HG03064 (cell line): ENCODE results near the gene MORC2.

Experiments
- ATAC-seq: cut with Tn5 transposase; IDR thresholded peaks from one replicate; pipeline ENCODE4 v1.9.1; 2021; ENCODE audit warnings: low read depth; ENCODE audit not compliant: unreplicated experiment

MORC2 gene

GRCh38 chr22:30949934-30950660 lies 18.5 kb downstream of the MORC2 start:
- ATAC-seq = no peak

GRCh38 chr22:30948930-30949342 lies 19.6 kb downstream of the MORC2 start:
- ATAC-seq = no peak

GRCh38 chr22:30947816-30948454 lies 20.6 kb downstream of the MORC2 start:
- ATAC-seq = no peak

GRCh38 chr22:30947173-30947815 lies 21.3 kb downstream of the MORC2 start:
- no peak for ATAC-seq

GRCh38 chr22:30946354-30946753 lies 22.2 kb downstream of the MORC2 start:
- no peak for ATAC-seq

GRCh38 chr22:30945653-30946052 lies 22.9 kb downstream of the MORC2 start:
- ATAC-seq = no peak

- no peak for ATAC-seq
Measured at GRCh38 chr22:30944986-30945385, 23.6 kb downstream of the MORC2 start.

GRCh38 chr22:30943368-30943767 lies 25.2 kb downstream of the MORC2 start:
- ATAC-seq = no peak

- ATAC-seq = no peak
Measured at GRCh38 chr22:30941363-30941740, 27.2 kb downstream of the MORC2 start.

- ATAC-seq = no peak
Measured at GRCh38 chr22:30940685-30941362, 27.8 kb downstream of the MORC2 start.

- ATAC-seq = no peak
Measured at GRCh38 chr22:30934053-30934452, 34.5 kb downstream of the MORC2 start.

- ATAC-seq = no peak
Measured at GRCh38 chr22:30933457-30933856, 35.1 kb downstream of the MORC2 start.

- no peak for ATAC-seq
Measured at GRCh38 chr22:30932661-30933060, 35.9 kb downstream of the MORC2 start.

- no peak for ATAC-seq
Measured at GRCh38 chr22:30931541-30932300, 36.9 kb downstream of the MORC2 start.

GRCh38 chr22:30930228-30930627 lies 38.3 kb downstream of the MORC2 start:
- ATAC-seq = no peak

GRCh38 chr22:30928401-30928800 lies 40.2 kb downstream of the MORC2 start:
- no peak for ATAC-seq

GRCh38 chr22:30927806-30928205 lies 40.8 kb downstream of the MORC2 start:
- ATAC-seq = no peak

- no peak for ATAC-seq
Measured at GRCh38 chr22:30926706-30927105, 41.9 kb downstream of the MORC2 start.

GRCh38 chr22:30925667-30926066 lies 42.9 kb downstream of the MORC2 start:
- ATAC-seq = no peak

GRCh38 chr22:30923168-30923900 lies 45.2 kb downstream of the MORC2 start:
- no peak for ATAC-seq
